ENCODE measurements around the gene C1R. TPM values are rescaled to one million over a fixed set of nuclear protein-coding genes. Genes with fewer than 3 reads are reported as not detected.

The C1R gene
- total and polyA plus RNA-seq, 2 of the 8 experiments (the other 6 are each of a cell fraction or from before 2014, with no cell fraction given): 6.9 to 16.3 TPM

DNA sequence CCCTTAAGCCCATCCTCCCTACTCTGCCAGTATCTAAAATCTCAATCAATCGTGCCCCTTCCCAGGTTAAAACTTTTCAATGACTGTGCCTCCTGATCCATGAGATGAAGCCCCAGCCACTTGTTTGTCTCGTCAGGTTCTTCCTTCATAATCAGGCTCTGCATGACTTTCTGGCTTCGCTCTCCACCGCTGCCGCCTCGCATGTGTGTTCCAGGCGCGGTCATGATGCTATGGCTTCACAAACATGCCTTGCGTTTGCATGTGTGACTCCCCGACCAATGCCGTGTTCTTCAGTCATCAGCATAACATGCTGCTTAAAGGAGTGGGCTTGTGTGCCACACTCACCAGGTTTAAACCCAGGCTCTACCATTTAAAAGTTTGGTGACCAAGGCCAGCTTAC lies 21.8 kb upstream of the C1R start (continued):
- no peak for TF ChIP-seq NANOG (IDR thresholded peaks at IDR 0.05; ENCODE audit: insufficient read depth, low read depth, low read length, poor library complexity, severe bottlenecking)
- TF ChIP-seq YY1 (IDR thresholded peaks at IDR 0.05; ENCODE audit: low read depth, low read length): no peak
- no peak for TF ChIP-seq JUND (IDR thresholded peaks at IDR 0.05; ENCODE audit: low read length)
- TF ChIP-seq, protein P1, sequence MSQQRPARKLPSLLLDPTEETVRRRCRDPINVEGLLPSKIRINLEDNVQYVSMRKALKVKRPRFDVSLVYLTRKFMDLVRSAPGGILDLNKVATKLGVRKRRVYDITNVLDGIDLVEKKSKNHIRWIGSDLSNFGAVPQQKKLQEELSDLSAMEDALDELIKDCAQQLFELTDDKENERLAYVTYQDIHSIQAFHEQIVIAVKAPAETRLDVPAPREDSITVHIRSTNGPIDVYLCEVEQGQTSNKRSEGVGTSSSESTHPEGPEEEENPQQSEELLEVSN (IDR thresholded peaks at IDR 0.05): no peak
- no peak for TF ChIP-seq CEBPB (IDR thresholded peaks at IDR 0.05; ENCODE audit: low read depth, low read length)
- no peak for TF ChIP-seq POU5F1 (IDR thresholded peaks at IDR 0.05; ENCODE audit: low read depth, low read length)
- TF ChIP-seq KDM5A (IDR thresholded peaks at IDR 0.05; ENCODE audit: low read length): no peak
